ENCODE results near the gene SLC4A1. TPM values are rescaled to one million over a fixed set of nuclear protein-coding genes. Genes with fewer than 3 reads are reported as not detected.

The SLC4A1 gene
- total and polyA plus RNA-seq, 8 donors: 8.3 TPM; not detected in 7

- Histone ChIP-seq H3K4me1 (no peaks in the 10 kb centered on the region), H3K9me3 (no peaks in the 10 kb centered on the region), H3K27me3 (peaks cover 0 to 8% (median 0%) of the 10 kb centered on the region in 3 donors), H3K27ac (no peak overlapping the region), H3K4me3 (no peak overlapping the region), H3K36me3 (no peaks in the 10 kb centered on the region)
- intact Hi-C loops (cut with DNase I; ENCODE audit: low total_unique reads): no loop called here
- TF ChIP-seq EP300 (IDR thresholded peaks at IDR 0.05) (no peak), POLR2A (IDR thresholded peaks at IDR 0.05) (no peak), POLR2AphosphoS5 (IDR thresholded peaks at IDR 0.05) (no peak), CTCF (IDR thresholded peaks at IDR 0.05) (no peak)
- no peak for DNase-seq
- 87 to 90% (median 89%) methylated on average over 7 of the region's 7 CpGs for WGBS, 5 donors
Observed at GRCh38 chr17:44263345-44263902, 4.5 kb downstream of the SLC4A1 start.

GRCh38 chr17:44262654-44263225 is 5.2 kb downstream of the SLC4A1 start:
- no peaks in the 10 kb centered on the region for H3K9me3 ChIP-seq
- no peak for DNase-seq
- intact Hi-C loops (cut with DNase I; ENCODE audit: low total_unique reads): no loop called here
- TF ChIP-seq POLR2A (IDR thresholded peaks at IDR 0.05) (no peak), CTCF (IDR thresholded peaks at IDR 0.05) (no peak), EP300 (IDR thresholded peaks at IDR 0.05) (no peak), POLR2AphosphoS5 (IDR thresholded peaks at IDR 0.05) (no peak)
- 54 to 76% (median 66%) methylated on average over 10 to 11 of the region's 11 CpGs for WGBS, 5 donors
- peaks cover 0 to 8% (median 0%) of the 10 kb centered on the region in 3 donors for H3K27me3 ChIP-seq
- no peak overlapping the region for H3K4me3 ChIP-seq
- no peak overlapping the region for H3K27ac ChIP-seq
- no peaks in the 10 kb centered on the region for H3K36me3 ChIP-seq
- H3K4me1 ChIP-seq: no peaks in the 10 kb centered on the region

GRCh38 chr17:44260296-44260695 is 7.6 kb downstream of the SLC4A1 start:
- WGBS, 5 donors: 82 to 88% (median 84%) methylated on average over 5 to 6 of the region's 6 CpGs
- TF ChIP-seq CTCF (IDR thresholded peaks at IDR 0.05) (no peak), POLR2AphosphoS5 (IDR thresholded peaks at IDR 0.05) (no peak), POLR2A (IDR thresholded peaks at IDR 0.05) (no peak), EP300 (IDR thresholded peaks at IDR 0.05) (no peak)
- no peak overlapping the region for H3K27ac ChIP-seq
- no peaks in the 10 kb centered on the region for H3K36me3 ChIP-seq
- intact Hi-C loops (cut with DNase I; ENCODE audit: low total_unique reads): no loop called here
- H3K9me3 ChIP-seq: no peaks in the 10 kb centered on the region
- H3K4me1 ChIP-seq: no peaks in the 10 kb centered on the region
- H3K27me3 ChIP-seq: peaks cover 0 to 10% (median 0%) of the 10 kb centered on the region in 3 donors
- H3K4me3 ChIP-seq: no peak overlapping the region
- no peak for DNase-seq

GRCh38 chr17:44258811-44259351 is 9.1 kb downstream of the SLC4A1 start:
- no peak for DNase-seq
- H3K4me3 ChIP-seq: no peak overlapping the region
- WGBS, 5 donors: 80 to 85% (median 81%) methylated on average over 15 to 17 of the region's 17 CpGs
- H3K9me3 ChIP-seq: no peaks in the 10 kb centered on the region
- no peak overlapping the region for H3K27ac ChIP-seq
- intact Hi-C loops (cut with DNase I; ENCODE audit: low total_unique reads): no loop called here
- H3K27me3 ChIP-seq: peaks cover 0 to 16% (median 0%) of the 10 kb centered on the region in 3 donors
- H3K36me3 ChIP-seq: no peaks in the 10 kb centered on the region
- no peak for TF ChIP-seq EP300 (IDR thresholded peaks at IDR 0.05)
- no peak for TF ChIP-seq CTCF (IDR thresholded peaks at IDR 0.05)
- TF ChIP-seq POLR2A (IDR thresholded peaks at IDR 0.05): no peak
- TF ChIP-seq POLR2AphosphoS5 (IDR thresholded peaks at IDR 0.05): no peak
- H3K4me1 ChIP-seq: no peaks in the 10 kb centered on the region
